GM12891 (cell line): ENCODE results near the gene KRTAP15-1. TPM values are rescaled to one million over a fixed set of nuclear protein-coding genes. Genes with fewer than 3 reads are reported as not detected.

Experiments used
- DNase-seq: peaks from one replicate; pipeline ENCODE4 v3.0.0; 2011; ENCODE audit warnings: low spot score; ENCODE audit not compliant: insufficient read length
- FAIRE-seq: peaks from 2 replicates; lab custom pipeline; 2011; peaks lifted over from hg19 to GRCh38; lab: Jason Lieb, UNC
- PAX5 ChIP-seq: IDR thresholded peaks from 2 replicates; pipeline ENCODE4 v1.6.1; 2011; ENCODE audit warnings: low read length, moderate library complexity, mild to moderate bottlenecking; ENCODE audit not compliant: insufficient read depth, severe bottlenecking
- POLR2A ChIP-seq: IDR thresholded peaks from 2 replicates; pipeline ENCODE4 v1.6.1; 2011; ENCODE audit warnings: low read depth, low read length, control low read depth
- POLR2AphosphoS5 ChIP-seq: IDR thresholded peaks from 2 replicates; pipeline ENCODE4 v1.6.1; 2011; ENCODE audit warnings: low read depth, low read length, control low read depth
- POU2F2 ChIP-seq: IDR thresholded peaks from 2 replicates; pipeline ENCODE4 v1.6.1; 2011; ENCODE audit warnings: low read depth, mild to moderate bottlenecking, control low read depth, low read length, moderate library complexity
- SPI1 ChIP-seq: IDR thresholded peaks from 2 replicates; pipeline ENCODE4 v1.6.1; 2011; ENCODE audit warnings: low read depth, low read length, control low read depth
- TAF1 ChIP-seq: IDR thresholded peaks from 2 replicates; pipeline ENCODE4 v1.6.1; 2011; ENCODE audit warnings: low read depth, low read length, control low read depth
- polyA plus RNA-seq: library from polyadenylated mRNA; unstranded; fragments of >200 nt; gene quantifications from one replicate; pipeline ENCODE4 v1.2.1, GENCODE V29; 2012; ENCODE audit warnings: low read depth, missing spikeins, inconsistent platforms; ENCODE audit not compliant: missing spikeins

The KRTAP15-1 gene
- polyA plus RNA-seq: not detected

- DNase-seq (no peak), FAIRE-seq (no peak)
- TF ChIP-seq POLR2A (no peak), POU2F2 (no peak), SPI1 (no peak), POLR2AphosphoS5 (no peak), TAF1 (no peak), PAX5 (no peak)
These were observed at the start of gene KRTAP15-1 for GRCh38 chr21:30439975-30440374. KRTAP15-1 (plus strand) TSS chr21:30440275; CDS start chr21:30440328, 53 bp downstream.

DNA sequence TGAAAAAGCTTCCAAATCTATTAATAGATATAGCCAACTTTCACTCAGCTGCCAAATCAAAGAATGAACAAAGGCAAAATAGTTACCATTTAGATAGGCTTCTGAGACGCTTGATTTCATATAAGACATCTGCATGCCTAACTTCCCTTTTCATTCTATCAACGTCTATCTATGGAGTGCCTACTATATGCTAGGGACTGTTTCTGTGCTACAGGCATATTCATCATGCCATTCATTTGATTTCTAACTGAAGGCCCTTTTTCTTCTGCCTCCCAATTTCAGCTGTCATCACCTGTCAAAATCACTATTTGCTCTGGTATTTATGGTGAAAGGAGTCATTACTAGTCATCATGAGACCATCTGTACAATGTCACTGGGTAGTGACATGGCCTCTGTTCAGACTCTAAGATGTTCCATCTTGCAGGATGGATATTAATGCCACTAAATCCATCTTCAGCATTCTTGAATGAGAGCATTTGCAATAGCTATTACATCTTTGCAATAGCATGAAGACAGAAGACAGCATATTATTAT is 48.5 kb upstream of the KRTAP15-1 start:
- TF ChIP-seq SPI1 (no peak), PAX5 (no peak), POLR2A (no peak), POLR2AphosphoS5 (no peak), POU2F2 (no peak), TAF1 (no peak)
- DNase-seq: no peak
- no peak for FAIRE-seq

- TF ChIP-seq PAX5: no peak
- TF ChIP-seq POLR2AphosphoS5: no peak
- no peak for TF ChIP-seq POLR2A
- TF ChIP-seq SPI1: no peak
- no peak for TF ChIP-seq TAF1
- TF ChIP-seq POU2F2: no peak
- FAIRE-seq (no peak), DNase-seq (no peak)
These were observed 44.3 kb upstream of the KRTAP15-1 start, which contains the start of gene KRTAP13-1 for GRCh38 chr21:30395731-30396130. KRTAP13-1 (plus strand) TSS chr21:30396031; CDS start chr21:30396087, 56 bp downstream.

DNA sequence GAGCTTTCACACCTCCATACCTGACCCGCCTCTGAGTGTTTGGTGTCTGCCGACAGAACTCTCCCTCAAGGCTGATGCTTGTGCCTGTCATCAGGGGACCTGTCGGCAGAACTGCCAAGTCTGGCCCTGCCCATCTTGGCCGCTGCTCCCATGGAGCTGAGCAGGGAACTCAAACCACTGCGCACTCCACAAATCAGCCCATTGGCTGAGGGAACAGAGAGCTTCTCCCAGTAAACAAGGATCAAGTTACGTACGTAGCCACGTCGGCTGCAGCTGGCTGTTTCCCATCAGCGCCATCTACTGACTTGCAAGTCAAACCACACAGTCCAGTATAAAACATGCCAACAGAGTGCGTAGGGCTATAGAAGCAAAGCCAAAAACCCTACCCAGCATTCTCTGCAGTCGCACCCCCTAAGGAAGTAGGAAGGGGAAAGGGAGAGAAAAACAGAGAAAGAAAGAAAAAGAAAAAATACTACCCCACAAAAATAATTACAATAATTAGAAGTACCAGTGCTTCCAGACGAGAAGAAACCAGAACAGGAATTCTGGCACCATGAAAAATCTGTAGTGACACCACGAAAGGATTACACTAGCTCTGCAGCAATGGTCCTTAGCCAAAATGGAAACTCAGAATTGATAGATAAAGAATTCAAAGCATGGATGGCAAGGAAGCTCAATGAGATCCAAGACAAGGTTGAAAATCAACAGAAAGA is 31.1 kb upstream of the KRTAP15-1 start:
- TF ChIP-seq PAX5: no peak
- no peak for TF ChIP-seq POLR2A
- TF ChIP-seq TAF1: no peak
- peak; percentile 13 for FAIRE-seq
- no peak for DNase-seq

- no peak for FAIRE-seq
- no peak for DNase-seq
- TF ChIP-seq POLR2A (no peak), TAF1 (no peak), POU2F2 (no peak), SPI1 (no peak), POLR2AphosphoS5 (no peak), PAX5 (no peak)
These were observed 24.1 kb upstream of the KRTAP15-1 start for GRCh38 chr21:30415993-30416392.

DNA sequence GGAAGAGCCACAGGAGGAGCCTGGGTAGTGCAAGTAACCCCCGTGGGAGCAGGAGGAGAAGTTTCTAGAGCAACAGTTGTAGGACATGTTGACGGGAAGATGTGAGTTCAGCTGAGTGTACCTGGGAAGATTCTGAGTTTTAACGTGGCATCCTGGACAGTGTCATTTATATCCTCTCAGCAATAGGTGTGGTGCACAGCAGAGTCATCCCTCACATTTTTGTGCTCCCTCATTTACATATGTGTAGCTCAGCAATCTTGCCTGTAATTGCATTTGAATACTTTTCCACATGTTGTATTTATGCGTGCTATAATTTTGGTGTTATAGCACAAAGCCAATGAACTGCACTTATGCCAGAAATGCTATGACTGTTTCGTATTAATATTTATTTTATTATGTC is 14.2 kb upstream of the KRTAP15-1 start, which contains the start of gene KRTAP13-3:
KRTAP13-3 (minus strand) TSS at position 101 of the 400 bp plus-strand sequence; CDS start at position 87, 14 bp downstream.
- TF ChIP-seq SPI1 (no peak), POU2F2 (no peak), POLR2A (no peak), POLR2AphosphoS5 (no peak), TAF1 (no peak), PAX5 (no peak)
- FAIRE-seq (no peak), DNase-seq (no peak)

- DNase-seq (no peak), FAIRE-seq (no peak)
- TF ChIP-seq POU2F2: no peak
- TF ChIP-seq TAF1: no peak
- TF ChIP-seq PAX5: no peak
- TF ChIP-seq POLR2AphosphoS5: no peak
- no peak for TF ChIP-seq SPI1
- no peak for TF ChIP-seq POLR2A
These were observed 13.3 kb upstream of the KRTAP15-1 start for GRCh38 chr21:30426731-30427130.

- TF ChIP-seq POLR2A (no peak), PAX5 (no peak), SPI1 (no peak), TAF1 (no peak), POLR2AphosphoS5 (no peak)
- FAIRE-seq: no peak
- no peak for DNase-seq
These were observed 9.9 kb upstream of the KRTAP15-1 start, which contains the start of gene KRTAP13-4 for GRCh38 chr21:30430170-30430655. KRTAP13-4 (plus strand) TSS chr21:30430220; CDS start chr21:30430276, 56 bp downstream.

- FAIRE-seq (peak; percentile 68), DNase-seq (no peak)
- TF ChIP-seq POLR2A: no peak
- no peak for TF ChIP-seq TAF1
- no peak for TF ChIP-seq PAX5
- TF ChIP-seq POU2F2: no peak
- no peak for TF ChIP-seq SPI1
- no peak for TF ChIP-seq POLR2AphosphoS5
These were observed 5.9 kb upstream of the KRTAP15-1 start for GRCh38 chr21:30434033-30434631.
